ENCODE data around the gene GSTO2. TPM values are rescaled to one million over a fixed set of nuclear protein-coding genes. Genes with fewer than 3 reads are reported as not detected.

The GSTO2 gene
- total RNA-seq, result 1 to 10 TPM in 1 of 4 donors, under 1 TPM in 3; 0.12 to 1.4 (median 0.54) TPM

DNA sequence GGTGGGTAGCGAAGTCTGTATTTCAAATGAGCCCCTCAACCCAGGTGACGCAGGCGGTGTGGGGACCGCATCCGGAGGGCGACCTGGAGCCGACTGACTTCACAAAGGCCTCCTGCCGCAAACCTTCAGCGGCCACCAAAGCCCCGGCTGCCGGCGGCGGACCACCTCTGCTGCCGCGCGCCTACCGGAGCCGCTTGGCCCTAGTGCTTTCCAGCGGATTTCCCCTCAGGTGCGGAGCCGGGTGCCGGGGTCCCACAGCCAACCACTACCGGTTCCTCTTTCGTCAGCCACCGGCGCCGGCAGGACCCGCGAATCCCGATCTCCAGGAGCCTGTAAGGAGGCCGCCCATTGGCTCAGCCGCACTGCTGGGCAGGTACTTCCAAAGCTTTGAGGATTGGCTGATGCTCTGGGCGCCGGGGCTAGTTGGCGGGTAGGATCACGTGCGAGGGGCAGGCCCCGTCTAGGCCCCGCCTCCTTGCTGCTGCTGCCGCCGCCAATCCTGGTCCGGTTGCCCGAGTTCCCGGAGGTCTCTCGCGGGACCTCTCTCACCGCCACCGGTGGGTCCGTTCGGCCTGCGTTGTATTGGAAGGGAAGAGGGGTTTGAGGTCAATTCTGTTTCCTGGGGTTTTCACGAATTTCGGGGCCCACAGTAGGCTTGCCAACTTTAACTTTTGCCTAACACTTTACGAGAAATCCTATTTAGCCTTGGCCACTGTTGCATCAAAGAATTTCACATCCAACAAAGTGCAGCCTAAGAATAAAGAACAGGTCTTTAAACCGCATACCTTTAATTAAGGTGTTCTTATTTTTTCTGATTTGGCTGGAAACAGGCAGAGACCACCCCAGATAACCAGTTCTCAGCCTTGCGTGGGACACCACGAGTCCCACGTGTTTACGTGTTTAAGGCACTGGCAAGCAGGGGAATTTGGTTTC, at the start of gene GSTO2:
TSS of gene GSTO2 (plus strand) at position 472 of the 933 bp plus-strand sequence. CDS start 5,732 bp downstream, outside the sequence.
- peak; percentile 100 for ATAC-seq (ENCODE audit: low FRiP score)
- TF ChIP-seq, protein P1, sequence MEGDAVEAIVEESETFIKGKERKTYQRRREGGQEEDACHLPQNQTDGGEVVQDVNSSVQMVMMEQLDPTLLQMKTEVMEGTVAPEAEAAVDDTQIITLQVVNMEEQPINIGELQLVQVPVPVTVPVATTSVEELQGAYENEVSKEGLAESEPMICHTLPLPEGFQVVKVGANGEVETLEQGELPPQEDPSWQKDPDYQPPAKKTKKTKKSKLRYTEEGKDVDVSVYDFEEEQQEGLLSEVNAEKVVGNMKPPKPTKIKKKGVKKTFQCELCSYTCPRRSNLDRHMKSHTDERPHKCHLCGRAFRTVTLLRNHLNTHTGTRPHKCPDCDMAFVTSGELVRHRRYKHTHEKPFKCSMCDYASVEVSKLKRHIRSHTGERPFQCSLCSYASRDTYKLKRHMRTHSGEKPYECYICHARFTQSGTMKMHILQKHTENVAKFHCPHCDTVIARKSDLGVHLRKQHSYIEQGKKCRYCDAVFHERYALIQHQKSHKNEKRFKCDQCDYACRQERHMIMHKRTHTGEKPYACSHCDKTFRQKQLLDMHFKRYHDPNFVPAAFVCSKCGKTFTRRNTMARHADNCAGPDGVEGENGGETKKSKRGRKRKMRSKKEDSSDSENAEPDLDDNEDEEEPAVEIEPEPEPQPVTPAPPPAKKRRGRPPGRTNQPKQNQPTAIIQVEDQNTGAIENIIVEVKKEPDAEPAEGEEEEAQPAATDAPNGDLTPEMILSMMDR (IDR thresholded peaks at IDR 0.05), result no peak
- peak; percentile 92 for DNase-seq (ENCODE audit: low spot score)

DNA sequence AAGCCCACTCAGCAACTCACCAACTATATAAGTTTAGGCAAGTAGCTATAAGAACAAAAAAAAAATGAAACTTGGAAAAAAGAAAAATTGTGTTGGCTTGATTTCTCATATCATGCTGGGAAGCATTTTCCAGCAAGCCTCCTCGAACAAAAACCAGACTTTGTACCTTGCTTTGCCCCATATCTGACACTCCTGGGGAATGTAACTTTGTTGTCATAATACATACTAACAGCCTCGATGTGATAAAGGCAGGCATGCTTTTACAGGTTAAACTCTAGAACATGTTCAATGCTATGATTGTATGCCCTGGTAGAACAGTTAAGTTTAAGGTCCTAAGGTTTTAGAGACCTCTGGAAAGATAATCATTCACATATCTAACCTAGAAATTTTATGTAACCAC, 48.5 kb upstream of the GSTO2 start:
- no peak for ATAC-seq (ENCODE audit: low FRiP score)
- no peak for DNase-seq (ENCODE audit: low spot score)
- TF ChIP-seq, protein P1 (IDR thresholded peaks at IDR 0.05), result no peak

DNA sequence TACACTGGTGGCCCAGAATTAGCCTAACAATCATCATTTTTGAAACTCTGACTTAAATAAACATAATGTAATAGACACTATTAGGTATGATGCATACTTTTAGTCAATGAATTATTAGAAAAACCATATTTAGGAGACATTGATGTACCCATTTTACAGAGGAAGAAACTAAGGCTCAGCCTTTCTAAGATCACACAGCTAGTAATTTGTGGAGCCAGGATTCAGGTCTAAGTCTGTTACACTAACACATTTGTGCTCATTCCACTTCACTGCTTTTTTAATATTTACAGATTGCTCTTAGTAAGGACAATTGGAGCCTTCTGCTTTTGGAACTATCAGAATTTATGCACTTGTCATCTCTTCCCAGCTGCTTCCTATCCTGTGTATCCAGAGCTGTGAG, 45.7 kb upstream of the GSTO2 start:
- no peak for DNase-seq (ENCODE audit: low spot score)
- no peak for ATAC-seq (ENCODE audit: low FRiP score)
- TF ChIP-seq, protein P1 (IDR thresholded peaks at IDR 0.05), result no peak

DNA sequence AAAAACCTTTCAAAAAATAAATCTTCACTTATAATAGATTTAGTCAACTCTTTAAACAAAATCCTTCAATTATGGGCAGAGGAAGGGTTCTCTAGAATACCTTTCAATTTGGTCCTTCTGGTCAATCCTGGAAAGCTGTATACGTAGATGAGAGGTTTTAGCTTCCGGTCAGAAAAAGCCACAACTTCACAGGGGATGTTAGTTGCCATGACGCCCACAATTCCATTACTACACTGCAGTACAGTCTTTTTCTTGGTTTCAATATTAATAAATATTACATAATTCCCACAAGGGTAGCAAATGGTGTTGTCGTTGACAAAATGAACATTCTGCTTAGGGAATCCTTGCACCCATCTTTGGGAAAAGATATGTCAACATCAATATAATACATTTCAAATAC, 38.5 kb upstream of the GSTO2 start:
- ATAC-seq (ENCODE audit: low FRiP score) (no peak), DNase-seq (ENCODE audit: low spot score) (no peak)
- TF ChIP-seq, protein P1 (IDR thresholded peaks at IDR 0.05), result no peak

DNA sequence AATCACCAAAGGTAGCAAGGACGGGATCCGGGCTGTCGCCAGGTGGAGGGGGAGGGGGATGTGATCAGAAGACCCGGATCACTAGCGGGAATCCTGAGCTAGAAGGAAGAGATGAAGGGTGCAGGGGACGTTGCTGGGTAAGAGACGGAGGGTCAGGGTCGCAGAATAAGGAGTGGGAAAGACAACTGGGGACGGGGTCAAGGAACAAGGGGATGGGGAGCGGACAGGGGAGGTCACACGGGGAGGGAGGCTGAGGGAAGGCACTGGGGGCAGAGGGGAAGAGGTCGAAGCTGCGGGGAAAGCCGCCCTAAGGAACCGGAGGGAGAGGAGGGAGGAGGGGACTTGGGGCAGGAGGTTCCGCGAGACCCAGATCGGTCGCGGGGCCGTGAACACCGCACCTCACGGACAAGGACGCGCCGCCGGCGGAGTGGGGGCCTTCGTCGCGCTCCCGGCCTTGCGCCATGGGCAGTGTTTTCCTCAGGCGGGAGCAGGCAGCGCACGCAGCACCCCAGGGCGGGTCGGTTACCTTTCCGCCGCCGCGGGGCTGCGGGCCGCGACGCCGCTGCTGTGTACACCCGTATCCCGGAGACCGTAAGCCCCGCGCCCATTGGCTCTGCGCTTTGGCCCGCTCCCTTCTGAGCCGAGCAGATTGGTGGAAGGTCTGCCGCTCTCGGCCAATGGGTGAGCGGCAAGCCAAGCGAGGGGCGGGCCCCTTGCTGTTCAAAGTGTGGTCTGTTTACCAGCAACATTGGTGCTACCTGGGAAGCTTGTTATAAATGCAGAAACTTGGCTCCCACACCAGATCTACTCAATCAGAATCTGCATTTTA, 37.0 kb upstream of the GSTO2 start, which contains the start of gene CFAP43:
TSS of gene CFAP43 (minus strand) at position 581 of the 829 bp plus-strand sequence. CDS start at position 463, 118 bp downstream.
- peak; percentile 100 for ATAC-seq (ENCODE audit: low FRiP score)
- TF ChIP-seq, protein P1 (IDR thresholded peaks at IDR 0.05), result no peak
- peak; percentile 100 for DNase-seq (ENCODE audit: low spot score)

DNA sequence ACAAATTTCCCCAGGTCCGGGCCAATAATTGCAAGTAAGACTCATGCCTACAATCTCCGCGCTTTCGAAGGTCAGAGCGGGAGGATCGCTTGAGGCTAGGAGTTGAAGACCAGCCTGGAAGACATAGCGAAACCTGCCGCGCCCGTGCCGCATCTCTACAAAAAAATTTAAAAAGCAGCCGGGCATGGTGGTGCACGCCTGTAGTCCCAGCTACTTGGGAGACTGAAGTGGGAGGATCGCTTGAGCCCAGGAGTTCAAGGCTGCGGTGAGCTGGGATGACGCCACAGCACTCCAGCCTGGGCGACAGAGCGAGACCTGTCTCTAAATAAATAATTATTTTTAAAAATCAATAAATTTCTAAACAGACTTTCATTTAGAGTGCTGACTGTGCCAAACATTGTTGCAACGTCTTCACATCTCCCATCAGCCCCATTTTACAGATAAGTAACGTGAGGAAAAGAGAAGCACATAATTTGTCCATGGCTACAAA, 36.3 kb upstream of the GSTO2 start:
- peak; percentile 24 for ATAC-seq (ENCODE audit: low FRiP score)
- DNase-seq (ENCODE audit: low spot score), result no peak
- TF ChIP-seq, protein P1 (IDR thresholded peaks at IDR 0.05), result no peak

All from omental fat pad (tissue), 4 donors.